H9 (cell line): ENCODE measurements around the gene MOB3B. TPM values are rescaled to one million over a fixed set of nuclear protein-coding genes. Genes with fewer than 3 reads are reported as not detected.
A peak's percentile ranks its signal among the peaks of the same experiment; 100 is the strongest.

Source experiments
- DNase-seq: peaks from one replicate; pipeline ENCODE4 v3.0.0-alpha.2; 2017
- H2AFZ ChIP-seq: one replicate; pipeline ENCODE4 v1.6.1; 2013; ENCODE audit warnings: mild to moderate bottlenecking, low read length, control low read depth, moderate library complexity
- H2AK5ac ChIP-seq: 2 replicates; pipeline ENCODE4 v1.6.1; 2013; ENCODE audit warnings: low read length, control low read depth, mixed read lengths; ENCODE audit not compliant: insufficient read length
- H2BK120ac ChIP-seq: one replicate; pipeline ENCODE4 v1.6.1; 2013; ENCODE audit warnings: low read depth, mild to moderate bottlenecking, low read length, control low read depth, inconsistent platforms; ENCODE audit not compliant: poor library complexity, severe bottlenecking
- H2BK12ac ChIP-seq: 2 replicates; pipeline ENCODE4 v1.6.1; 2013; ENCODE audit warnings: low read length, control low read depth, mixed read lengths, low read depth; ENCODE audit not compliant: insufficient read length
- H2BK15ac ChIP-seq: 2 replicates; pipeline ENCODE4 v1.6.1; 2013; ENCODE audit warnings: low read depth, low read length, control low read depth
- H2BK20ac ChIP-seq: one replicate; pipeline ENCODE4 v1.6.1; 2013; ENCODE audit warnings: low read depth, mild to moderate bottlenecking, low read length, control low read depth, inconsistent platforms; ENCODE audit not compliant: poor library complexity, severe bottlenecking
- H2BK5ac ChIP-seq: 2 replicates; pipeline ENCODE4 v1.6.1; 2013; ENCODE audit warnings: low read length, control low read depth, mixed read lengths; ENCODE audit not compliant: insufficient read length
- H3K14ac ChIP-seq: 2 replicates; pipeline ENCODE4 v1.6.1; 2013; ENCODE audit warnings: low read length, control low read depth; ENCODE audit not compliant: insufficient read depth
- H3K18ac ChIP-seq: 2 replicates; pipeline ENCODE4 v1.6.1; 2013; ENCODE audit warnings: low read depth, mild to moderate bottlenecking, mixed read lengths, low read length, control low read depth; ENCODE audit not compliant: insufficient read length
- H3K23ac ChIP-seq: 2 replicates; pipeline ENCODE4 v1.6.1; 2013; ENCODE audit warnings: low read length, control low read depth, mixed read lengths, low read depth; ENCODE audit not compliant: insufficient read length
- H3K23me2 ChIP-seq: 2 replicates; pipeline ENCODE4 v1.6.1; 2013; ENCODE audit warnings: low read depth, mild to moderate bottlenecking, mixed read lengths, low read length, control low read depth; ENCODE audit not compliant: insufficient read length, poor library complexity, severe bottlenecking
- H3K27ac ChIP-seq: 2 replicates; pipeline ENCODE4 v1.5.1; 2013; ENCODE audit warnings: low read length, control low read depth, mixed read lengths, low read depth; ENCODE audit not compliant: insufficient read length
- H3K27me3 ChIP-seq: 2 replicates; pipeline ENCODE4 v1.6.1; 2013; ENCODE audit warnings: low read length, control low read depth, inconsistent platforms; ENCODE audit not compliant: insufficient read depth
- H3K4ac ChIP-seq: 2 replicates; pipeline ENCODE4 v1.6.1; 2013; ENCODE audit warnings: low read depth, mild to moderate bottlenecking, control low read depth, inconsistent platforms, low read length, moderate library complexity
- H3K4me1 ChIP-seq: 2 replicates; pipeline ENCODE4 v1.6.1; 2013; ENCODE audit warnings: low read length, control low read depth, inconsistent platforms; ENCODE audit not compliant: insufficient read depth
- H3K4me2 ChIP-seq: 2 replicates; pipeline ENCODE4 v1.6.1; 2013; ENCODE audit warnings: low read length, control low read depth, mixed read lengths; ENCODE audit not compliant: insufficient read length, insufficient read depth
- H3K56ac ChIP-seq: 2 replicates; pipeline ENCODE4 v1.6.1; 2013; ENCODE audit warnings: low read depth, mild to moderate bottlenecking, mixed read lengths, low read length, control low read depth; ENCODE audit not compliant: insufficient read length
- H3K79me1 ChIP-seq: 2 replicates; pipeline ENCODE4 v1.6.1; 2013; ENCODE audit warnings: low read depth, mild to moderate bottlenecking, moderate library complexity, low read length, control low read depth, inconsistent platforms; ENCODE audit not compliant: insufficient read depth, poor library complexity, severe bottlenecking
- H3K79me2 ChIP-seq: 2 replicates; pipeline ENCODE4 v1.6.1; 2013; ENCODE audit warnings: low read length, control low read depth, inconsistent platforms; ENCODE audit not compliant: insufficient read depth
- H3K9ac ChIP-seq: 2 replicates; pipeline ENCODE4 v1.6.1; 2013; ENCODE audit warnings: low read length, control low read depth, mixed read lengths; ENCODE audit not compliant: insufficient read length; ENCODE audit errors: extremely low read depth
- H3K9me3 ChIP-seq: one replicate; pipeline ENCODE4 v1.6.1; 2013; ENCODE audit warnings: low read depth, low read length, inconsistent platforms; ENCODE audit not compliant: control insufficient read depth
- H3T11ph ChIP-seq: one replicate; pipeline ENCODE4 v1.6.1; 2013; ENCODE audit warnings: mild to moderate bottlenecking, low read length, control low read depth, inconsistent platforms
- H4K20me1 ChIP-seq: one replicate; pipeline ENCODE4 v1.6.1; 2013; ENCODE audit not compliant: control insufficient read depth, insufficient read length, insufficient read depth
- H4K5ac ChIP-seq: 2 replicates; pipeline ENCODE4 v1.6.1; 2013; ENCODE audit warnings: low read depth, mild to moderate bottlenecking, mixed read lengths, low read length, control low read depth; ENCODE audit not compliant: insufficient read length
- H4K8ac ChIP-seq: replicated peaks from 2 replicates; pipeline ENCODE4 v1.6.1; 2013; ENCODE audit warnings: low read length, control low read depth, mixed read lengths, low read depth; ENCODE audit not compliant: insufficient read length
- H4K91ac ChIP-seq: 2 replicates; pipeline ENCODE4 v1.6.1; 2013; ENCODE audit warnings: low read depth, mild to moderate bottlenecking, moderate library complexity, mixed read lengths, low read length, control low read depth; ENCODE audit not compliant: insufficient read length
- H3K27ac Mint-ChIP-seq, 3 experiments: 2 replicates in 2 of 3; 3 replicates in 1 of 3; pipeline ENCODE4 v1.8.0; 2020 to 2021; ENCODE audit warnings: mixed read lengths in 3 of 3, mild to moderate bottlenecking in 1 of 3, moderate library complexity in 1 of 3
- H3K27me3 Mint-ChIP-seq: 2 replicates; pipeline ENCODE4 v1.8.0; 2021; ENCODE audit warnings: low read depth, mild to moderate bottlenecking, moderate library complexity, mixed read lengths
- H3K36me3 Mint-ChIP-seq, 3 experiments: 2 replicates in 2 of 3; 3 replicates in 1 of 3; pipeline ENCODE4 v1.8.0; 2020 to 2021; ENCODE audit warnings: low read depth in 3 of 3, mixed read lengths in 3 of 3; ENCODE audit not compliant: insufficient read depth in 1 of 3
- H3K4me1 Mint-ChIP-seq, 2 experiments: 2 replicates each; pipeline ENCODE4 v1.8.0; 2020; ENCODE audit warnings: mixed read lengths in 2 of 2
- H3K4me3 Mint-ChIP-seq, 2 experiments: 2 replicates in 1 of 2; 3 replicates in 1 of 2; pipeline ENCODE4 v1.8.0; 2020 to 2021; ENCODE audit warnings: mild to moderate bottlenecking in 2 of 2, mixed read lengths in 2 of 2, moderate library complexity in 1 of 2
- H3K9me3 Mint-ChIP-seq, 2 experiments: 2 replicates in 1 of 2; 3 replicates in 1 of 2; pipeline ENCODE4 v1.8.0; 2020; ENCODE audit warnings: mild to moderate bottlenecking in 2 of 2, mixed read lengths in 2 of 2, moderate library complexity in 1 of 2
- WGBS: extraction: QIAGEN DNeasy Blood & Tissue Kit; methylation state at CpG from one replicate; pipeline ENCODE4 v1.1.7; 2013; ENCODE audit warnings: missing lambda C conversion rate, low lambda C conversion rate, mixed read lengths; ENCODE audit not compliant: insufficient read length; ENCODE audit errors: extremely low coverage; 5-methylcytosine and 5-hydroxymethylcytosine counted together
- total RNA-seq: library from RNA; stranded (reverse); gene quantifications from 2 replicates; pipeline ENCODE4 v1.2.1, GENCODE V29; 2021
- TF ChIP-seq, protein P1 (sequence below): fragments of 200-600 bp; sonication (generic); conservative IDR thresholded peaks from 3 replicates; pipeline ENCODE4 v1.8.0; 2021; ENCODE audit warnings: antibody characterized with exemption, mild to moderate bottlenecking

MOB3B gene
- total RNA-seq, 1 experiment from 2014 or later = 9.8 TPM

GRCh38 chr9:27344776-27345175 is 184.8 kb downstream of the MOB3B start:
- H3K14ac ChIP-seq = no peak overlapping the region
- H3K9me3 ChIP-seq = no peaks in the 10 kb centered on the region
- H3K4me1 ChIP-seq = peaks cover 13% of the 10 kb centered on the region
- Mint-ChIP-seq H3K27ac (peak overlapping the region in 1 of 3 experiments; percentile 55; a peak in 1 of 7 replicates), H3K4me1 (peaks cover 30 to 37% of the 10 kb centered on the region in 2 experiments), H3K4me3 (no peak overlapping the region), H3K36me3 (peaks cover 13 to 16% (median 14%) of the 10 kb centered on the region in 3 experiments), H3K27me3 (no peaks in the 10 kb centered on the region), H3K9me3 (peaks cover 12 to 14% of the 10 kb centered on the region in 2 experiments)
- H2BK12ac ChIP-seq = no peak overlapping the region
- H3K27ac ChIP-seq = no peak overlapping the region
- no peaks in the 10 kb centered on the region for H3K23me2 ChIP-seq
- H2AK5ac ChIP-seq = no peak overlapping the region
- no peak overlapping the region for H3K9ac ChIP-seq
- H4K20me1 ChIP-seq = no peaks in the 10 kb centered on the region
- H2BK5ac ChIP-seq = no peak overlapping the region
- H3K23ac ChIP-seq = no peak overlapping the region
- no peak overlapping the region for H3K56ac ChIP-seq
- WGBS = no CpG with 5 or more reads among the region's 7 CpGs
- no peak overlapping the region for H2BK120ac ChIP-seq
- H3K4me2 ChIP-seq = no peak overlapping the region
- no peak overlapping the region for H3T11ph ChIP-seq
- no peak overlapping the region for H4K91ac ChIP-seq
- TF ChIP-seq, protein P1, sequence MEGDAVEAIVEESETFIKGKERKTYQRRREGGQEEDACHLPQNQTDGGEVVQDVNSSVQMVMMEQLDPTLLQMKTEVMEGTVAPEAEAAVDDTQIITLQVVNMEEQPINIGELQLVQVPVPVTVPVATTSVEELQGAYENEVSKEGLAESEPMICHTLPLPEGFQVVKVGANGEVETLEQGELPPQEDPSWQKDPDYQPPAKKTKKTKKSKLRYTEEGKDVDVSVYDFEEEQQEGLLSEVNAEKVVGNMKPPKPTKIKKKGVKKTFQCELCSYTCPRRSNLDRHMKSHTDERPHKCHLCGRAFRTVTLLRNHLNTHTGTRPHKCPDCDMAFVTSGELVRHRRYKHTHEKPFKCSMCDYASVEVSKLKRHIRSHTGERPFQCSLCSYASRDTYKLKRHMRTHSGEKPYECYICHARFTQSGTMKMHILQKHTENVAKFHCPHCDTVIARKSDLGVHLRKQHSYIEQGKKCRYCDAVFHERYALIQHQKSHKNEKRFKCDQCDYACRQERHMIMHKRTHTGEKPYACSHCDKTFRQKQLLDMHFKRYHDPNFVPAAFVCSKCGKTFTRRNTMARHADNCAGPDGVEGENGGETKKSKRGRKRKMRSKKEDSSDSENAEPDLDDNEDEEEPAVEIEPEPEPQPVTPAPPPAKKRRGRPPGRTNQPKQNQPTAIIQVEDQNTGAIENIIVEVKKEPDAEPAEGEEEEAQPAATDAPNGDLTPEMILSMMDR = no peak
- H3K4ac ChIP-seq = no peak overlapping the region
- H3K79me2 ChIP-seq = no peaks in the 10 kb centered on the region
- no peak overlapping the region for H2BK15ac ChIP-seq
- no peak overlapping the region for H2BK20ac ChIP-seq
- H2AFZ ChIP-seq = no peak overlapping the region
- no peak for DNase-seq
- H4K8ac ChIP-seq = no peak overlapping the region
- H3K79me1 ChIP-seq = no peaks in the 10 kb centered on the region
- H3K18ac ChIP-seq = no peak overlapping the region
- H3K27me3 ChIP-seq = no peaks in the 10 kb centered on the region; the same call in 1 of the 2 replicates
- H4K5ac ChIP-seq = no peak overlapping the region
